Measurements from ENCODE around the gene IGFBP3. TPM values are rescaled to one million over a fixed set of nuclear protein-coding genes. Genes with fewer than 3 reads are reported as not detected.

IGFBP3 gene
- polyA plus RNA-seq, 1 donor from 2014 or later = 1.6 TPM

DNA sequence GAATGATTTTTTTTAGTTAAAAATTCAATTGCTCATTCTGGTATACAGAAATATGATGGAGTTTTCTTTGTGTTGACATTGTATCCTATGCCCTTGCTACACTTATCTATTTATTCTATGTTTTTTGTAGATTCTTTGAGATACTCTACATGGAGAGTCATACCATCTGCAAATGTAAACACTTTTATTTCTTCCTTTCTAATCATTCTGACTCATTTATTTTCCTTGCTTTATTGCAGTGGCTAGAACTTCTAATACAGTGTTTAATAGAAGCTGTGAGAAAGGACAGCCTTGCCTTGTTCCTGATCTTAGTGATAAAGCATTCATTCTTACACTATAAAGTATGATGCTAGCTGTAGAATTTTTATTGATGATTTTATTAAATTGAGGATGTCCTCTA, 9.9 kb upstream of the IGFBP3 start:
- Histone ChIP-seq H3F3A (ENCODE audit: insufficient read depth, low read length, poor library complexity, severe bottlenecking) (no peaks in the 10 kb centered on the region), H3K27ac (ENCODE audit: low read length) (no peak overlapping the region), H3K9me3 (ENCODE audit: low read length) (no peaks in the 10 kb centered on the region), H4K20me1 (ENCODE audit: insufficient read depth) (no peaks in the 10 kb centered on the region), H3K4me2 (ENCODE audit: low read length) (no peak overlapping the region), H2AFZ (ENCODE audit: low read depth, low read length) (no peak overlapping the region), H3K36me3 (ENCODE audit: insufficient read depth, low read length) (no peaks in the 10 kb centered on the region), H3K9ac (ENCODE audit: low read length) (no peak overlapping the region), H3K27me3 (ENCODE audit: insufficient read depth, low read depth, low read length) (no peaks in the 10 kb centered on the region), H3K9me2 (ENCODE audit: insufficient read depth, low read length) (no peaks in the 10 kb centered on the region), H3K79me2 (replicated peaks; ENCODE audit: insufficient read depth, low read length) (no peaks in the 10 kb centered on the region), H3K4me3 (ENCODE audit: low read length) (no peak overlapping the region)
- TF ChIP-seq, protein P1, sequence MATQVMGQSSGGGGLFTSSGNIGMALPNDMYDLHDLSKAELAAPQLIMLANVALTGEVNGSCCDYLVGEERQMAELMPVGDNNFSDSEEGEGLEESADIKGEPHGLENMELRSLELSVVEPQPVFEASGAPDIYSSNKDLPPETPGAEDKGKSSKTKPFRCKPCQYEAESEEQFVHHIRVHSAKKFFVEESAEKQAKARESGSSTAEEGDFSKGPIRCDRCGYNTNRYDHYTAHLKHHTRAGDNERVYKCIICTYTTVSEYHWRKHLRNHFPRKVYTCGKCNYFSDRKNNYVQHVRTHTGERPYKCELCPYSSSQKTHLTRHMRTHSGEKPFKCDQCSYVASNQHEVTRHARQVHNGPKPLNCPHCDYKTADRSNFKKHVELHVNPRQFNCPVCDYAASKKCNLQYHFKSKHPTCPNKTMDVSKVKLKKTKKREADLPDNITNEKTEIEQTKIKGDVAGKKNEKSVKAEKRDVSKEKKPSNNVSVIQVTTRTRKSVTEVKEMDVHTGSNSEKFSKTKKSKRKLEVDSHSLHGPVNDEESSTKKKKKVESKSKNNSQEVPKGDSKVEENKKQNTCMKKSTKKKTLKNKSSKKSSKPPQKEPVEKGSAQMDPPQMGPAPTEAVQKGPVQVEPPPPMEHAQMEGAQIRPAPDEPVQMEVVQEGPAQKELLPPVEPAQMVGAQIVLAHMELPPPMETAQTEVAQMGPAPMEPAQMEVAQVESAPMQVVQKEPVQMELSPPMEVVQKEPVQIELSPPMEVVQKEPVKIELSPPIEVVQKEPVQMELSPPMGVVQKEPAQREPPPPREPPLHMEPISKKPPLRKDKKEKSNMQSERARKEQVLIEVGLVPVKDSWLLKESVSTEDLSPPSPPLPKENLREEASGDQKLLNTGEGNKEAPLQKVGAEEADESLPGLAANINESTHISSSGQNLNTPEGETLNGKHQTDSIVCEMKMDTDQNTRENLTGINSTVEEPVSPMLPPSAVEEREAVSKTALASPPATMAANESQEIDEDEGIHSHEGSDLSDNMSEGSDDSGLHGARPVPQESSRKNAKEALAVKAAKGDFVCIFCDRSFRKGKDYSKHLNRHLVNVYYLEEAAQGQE (IDR thresholded peaks at IDR 0.05; ENCODE audit: borderline replicate concordance) = no peak
- TF ChIP-seq, protein P2, sequence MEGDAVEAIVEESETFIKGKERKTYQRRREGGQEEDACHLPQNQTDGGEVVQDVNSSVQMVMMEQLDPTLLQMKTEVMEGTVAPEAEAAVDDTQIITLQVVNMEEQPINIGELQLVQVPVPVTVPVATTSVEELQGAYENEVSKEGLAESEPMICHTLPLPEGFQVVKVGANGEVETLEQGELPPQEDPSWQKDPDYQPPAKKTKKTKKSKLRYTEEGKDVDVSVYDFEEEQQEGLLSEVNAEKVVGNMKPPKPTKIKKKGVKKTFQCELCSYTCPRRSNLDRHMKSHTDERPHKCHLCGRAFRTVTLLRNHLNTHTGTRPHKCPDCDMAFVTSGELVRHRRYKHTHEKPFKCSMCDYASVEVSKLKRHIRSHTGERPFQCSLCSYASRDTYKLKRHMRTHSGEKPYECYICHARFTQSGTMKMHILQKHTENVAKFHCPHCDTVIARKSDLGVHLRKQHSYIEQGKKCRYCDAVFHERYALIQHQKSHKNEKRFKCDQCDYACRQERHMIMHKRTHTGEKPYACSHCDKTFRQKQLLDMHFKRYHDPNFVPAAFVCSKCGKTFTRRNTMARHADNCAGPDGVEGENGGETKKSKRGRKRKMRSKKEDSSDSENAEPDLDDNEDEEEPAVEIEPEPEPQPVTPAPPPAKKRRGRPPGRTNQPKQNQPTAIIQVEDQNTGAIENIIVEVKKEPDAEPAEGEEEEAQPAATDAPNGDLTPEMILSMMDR (IDR thresholded peaks at IDR 0.05; ENCODE audit: poor library complexity, severe bottlenecking) = no peak
- TF ChIP-seq SMC3 (conservative IDR thresholded peaks at IDR 0.05; ENCODE audit: poor library complexity) (no peak), EP300 (conservative IDR thresholded peaks at IDR 0.05; ENCODE audit: poor library complexity, severe bottlenecking) (no peak), RAD21 (conservative IDR thresholded peaks at IDR 0.05) (no peak), TAF1 (IDR thresholded peaks at IDR 0.05; ENCODE audit: low read depth) (no peak), EZH2 (IDR thresholded peaks at IDR 0.05; ENCODE audit: borderline replicate concordance, insufficient read depth, low read length, poor library complexity, severe bottlenecking) (no peak), POLR2AphosphoS5 (IDR thresholded peaks at IDR 0.05) (no peak), MXI1 (conservative IDR thresholded peaks at IDR 0.05; ENCODE audit: poor library complexity, severe bottlenecking) (no peak)

DNA sequence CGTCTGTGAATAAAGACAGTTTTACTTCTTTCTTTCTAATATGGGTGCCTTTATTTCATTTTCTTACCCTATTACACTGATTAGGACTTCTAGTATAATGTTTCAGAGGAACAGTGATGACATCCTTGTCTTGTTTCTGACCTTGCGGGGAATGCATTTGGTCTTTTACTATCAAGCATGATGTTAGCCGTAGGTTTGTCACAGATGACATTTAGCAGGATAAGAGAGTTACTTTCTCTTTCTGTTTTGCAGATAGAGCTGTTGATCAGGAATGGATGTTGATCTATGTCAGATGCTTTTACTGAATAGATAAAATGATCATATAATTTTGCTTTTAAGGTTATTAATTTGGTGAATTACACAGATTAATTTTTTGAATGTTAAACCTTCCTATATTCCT, 6.6 kb upstream of the IGFBP3 start:
- no peak overlapping the region for H2AFZ ChIP-seq (ENCODE audit: low read depth, low read length)
- no peak for TF ChIP-seq EP300 (conservative IDR thresholded peaks at IDR 0.05; ENCODE audit: poor library complexity, severe bottlenecking)
- TF ChIP-seq TAF1 (IDR thresholded peaks at IDR 0.05; ENCODE audit: low read depth) = no peak
- TF ChIP-seq MXI1 (conservative IDR thresholded peaks at IDR 0.05; ENCODE audit: poor library complexity, severe bottlenecking) = no peak
- no peak for TF ChIP-seq POLR2AphosphoS5 (IDR thresholded peaks at IDR 0.05)
- no peak for TF ChIP-seq RAD21 (conservative IDR thresholded peaks at IDR 0.05)
- no peak for TF ChIP-seq EZH2 (IDR thresholded peaks at IDR 0.05; ENCODE audit: borderline replicate concordance, insufficient read depth, low read length, poor library complexity, severe bottlenecking)
- TF ChIP-seq, protein P2 (IDR thresholded peaks at IDR 0.05; ENCODE audit: poor library complexity, severe bottlenecking) = no peak
- TF ChIP-seq, protein P1 (IDR thresholded peaks at IDR 0.05; ENCODE audit: borderline replicate concordance) = no peak
- no peak for TF ChIP-seq SMC3 (conservative IDR thresholded peaks at IDR 0.05; ENCODE audit: poor library complexity)
- H4K20me1 ChIP-seq (ENCODE audit: insufficient read depth) = no peaks in the 10 kb centered on the region
- H3K4me2 ChIP-seq (ENCODE audit: low read length) = no peak overlapping the region
- no peaks in the 10 kb centered on the region for H3K9me3 ChIP-seq (ENCODE audit: low read length)
- no peak overlapping the region for H3K27ac ChIP-seq (ENCODE audit: low read length)
- no peak overlapping the region for H3K9ac ChIP-seq (ENCODE audit: low read length)
- H3K9me2 ChIP-seq (ENCODE audit: insufficient read depth, low read length) = no peaks in the 10 kb centered on the region
- H3K36me3 ChIP-seq (ENCODE audit: insufficient read depth, low read length) = no peaks in the 10 kb centered on the region
- H3K4me3 ChIP-seq (ENCODE audit: low read length) = no peak overlapping the region
- peaks cover 3% of the 10 kb centered on the region for H3K27me3 ChIP-seq (ENCODE audit: insufficient read depth, low read depth, low read length)
- H3K79me2 ChIP-seq (replicated peaks; ENCODE audit: insufficient read depth, low read length) = no peaks in the 10 kb centered on the region
- H3F3A ChIP-seq (ENCODE audit: insufficient read depth, low read length, poor library complexity, severe bottlenecking) = no peaks in the 10 kb centered on the region
